ENCODE data around the gene ZCRB1. TPM values are rescaled to one million over a fixed set of nuclear protein-coding genes. Genes with fewer than 3 reads are reported as not detected.

The ZCRB1 gene
- total RNA-seq, 1 donor from 2014 or later = 4.4 TPM

- H3K4me3 ChIP-seq = no peak overlapping the region
- no peaks in the 10 kb centered on the region for H3K9me3 ChIP-seq
- H3K4me1 ChIP-seq = no peaks in the 10 kb centered on the region
- H3K27me3 ChIP-seq = no peaks in the 10 kb centered on the region
- no peak for DNase-seq (ENCODE audit: low spot score in 2 of 2)
- TF ChIP-seq CTCF (IDR thresholded peaks at IDR 0.05) = no peak
- no peaks in the 10 kb centered on the region for H3K36me3 ChIP-seq
- no peak overlapping the region for H3K27ac ChIP-seq
- intact Hi-C loops (cut with DNase I) = no loop called here
Observed at GRCh38 chr12:42346403-42347002, 20.6 kb upstream of the ZCRB1 start.

GRCh38 chr12:42343721-42344120, 17.8 kb upstream of the ZCRB1 start:
- H3K4me1 ChIP-seq = no peaks in the 10 kb centered on the region
- no peak for TF ChIP-seq CTCF (IDR thresholded peaks at IDR 0.05)
- H3K9me3 ChIP-seq = no peaks in the 10 kb centered on the region
- no peak overlapping the region for H3K4me3 ChIP-seq
- intact Hi-C loops (cut with DNase I) = no loop called here
- H3K27ac ChIP-seq = no peak overlapping the region
- no peak for DNase-seq (ENCODE audit: low spot score in 2 of 2)
- no peaks in the 10 kb centered on the region for H3K27me3 ChIP-seq
- peaks cover 0 to 2% of the 10 kb centered on the region in 2 donors for H3K36me3 ChIP-seq

GRCh38 chr12:42342028-42342427, 16.1 kb upstream of the ZCRB1 start:
- no peak for DNase-seq (ENCODE audit: low spot score in 2 of 2)
- H3K27me3 ChIP-seq = no peaks in the 10 kb centered on the region
- no peak for TF ChIP-seq CTCF (IDR thresholded peaks at IDR 0.05)
- H3K4me1 ChIP-seq = no peaks in the 10 kb centered on the region
- no peak overlapping the region for H3K4me3 ChIP-seq
- H3K9me3 ChIP-seq = no peaks in the 10 kb centered on the region
- no peak overlapping the region for H3K27ac ChIP-seq
- H3K36me3 ChIP-seq = peaks cover 6 to 11% of the 10 kb centered on the region in 2 donors
- intact Hi-C loops (cut with DNase I) = no loop called here

- DNase-seq (ENCODE audit: low spot score in 2 of 2) = no peak
- Histone ChIP-seq H3K9me3 (no peaks in the 10 kb centered on the region), H3K4me3 (no peak overlapping the region), H3K36me3 (peaks cover 15 to 20% of the 10 kb centered on the region in 2 donors), H3K27me3 (no peaks in the 10 kb centered on the region), H3K27ac (no peak overlapping the region), H3K4me1 (no peaks in the 10 kb centered on the region)
- intact Hi-C loops (cut with DNase I) = no loop called here
- no peak for TF ChIP-seq CTCF (IDR thresholded peaks at IDR 0.05)
Observed at GRCh38 chr12:42338280-42338679, 12.4 kb upstream of the ZCRB1 start.

GRCh38 chr12:42336286-42336685, 10.4 kb upstream of the ZCRB1 start:
- DNase-seq (ENCODE audit: low spot score in 2 of 2) = no peak
- Histone ChIP-seq H3K27me3 (no peaks in the 10 kb centered on the region), H3K27ac (no peak overlapping the region), H3K9me3 (no peaks in the 10 kb centered on the region), H3K4me1 (peaks cover 0 to 4% of the 10 kb centered on the region in 2 donors), H3K36me3 (peaks cover 15 to 20% of the 10 kb centered on the region in 2 donors), H3K4me3 (no peak overlapping the region)
- TF ChIP-seq CTCF (IDR thresholded peaks at IDR 0.05) = no peak
- intact Hi-C loops (cut with DNase I) = no loop called here
